HL-60 (cell line): ENCODE measurements around the gene MAPT.

Experiments used
- CTCF ChIP-seq: IDR thresholded peaks from one replicate; pipeline ENCODE4 v1.5.1; 2011; ENCODE audit warnings: low read length, control low read depth, inconsistent platforms; ENCODE audit not compliant: insufficient read depth
- GABPA ChIP-seq: IDR thresholded peaks from 2 replicates; pipeline ENCODE4 v1.6.1; 2012; ENCODE audit warnings: low read depth
- POLR2AphosphoS5 ChIP-seq: IDR thresholded peaks from 2 replicates; pipeline ENCODE4 v1.6.1; 2012; ENCODE audit warnings: low read depth
- REST ChIP-seq: IDR thresholded peaks from 2 replicates; pipeline ENCODE4 v1.6.1; 2012; ENCODE audit warnings: low read depth; ENCODE audit not compliant: insufficient replicate concordance
- SPI1 ChIP-seq: IDR thresholded peaks from 2 replicates; pipeline ENCODE4 v1.6.1; 2012; ENCODE audit warnings: low read depth, mild to moderate bottlenecking, borderline replicate concordance

GRCh38 chr17:46027976-46028325 is 133.6 kb downstream of the MAPT start:
- no peak for TF ChIP-seq CTCF
- no peak for TF ChIP-seq REST
- TF ChIP-seq SPI1, result no peak
- TF ChIP-seq POLR2AphosphoS5, result no peak
- TF ChIP-seq GABPA, result no peak
